Breast epithelium (tissue), 4 donors: ENCODE measurements around the gene PIP5K1B. TPM values are rescaled to one million over a fixed set of nuclear protein-coding genes. Genes with fewer than 3 reads are reported as not detected.

Experiments
- DNase-seq, 2 donors: peaks; one replicate each; pipeline ENCODE4 v3.0.0-alpha.2; 2019; ENCODE audit warnings: low spot score in 2 of 2
- H3K27ac ChIP-seq, 2 donors: fragments of 200-600 bp; sonication (generic) in 1 of 2; one replicate each; pipeline ENCODE4 v1.5.1; 2016 to 2019; ENCODE audit warnings: mild to moderate bottlenecking in 1 of 2
- H3K27me3 ChIP-seq, 2 donors: fragments of 200-600 bp; sonication (generic) in 1 of 2; one replicate each; pipeline versions ENCODE4 v1.5.1 to v1.6.0; 2017 to 2019; ENCODE audit warnings: control low read depth in 1 of 2, mild to moderate bottlenecking in 1 of 2
- H3K36me3 ChIP-seq: fragments of 200-600 bp; one replicate; pipeline ENCODE4 v1.5.1; 2019
- H3K4me1 ChIP-seq, 2 donors: fragments of 200-600 bp; sonication (generic); one replicate each; pipeline ENCODE4 v1.5.1; 2016 to 2019; ENCODE audit warnings: control low read depth in 1 of 2
- H3K4me3 ChIP-seq, 3 donors: fragments of 200-600 bp; sonication (generic); 1 replicate in 2 of 3; 2 replicates in 1 of 3; pipeline ENCODE4 v1.5.1; 2016 to 2019; ENCODE audit warnings: mild to moderate bottlenecking in 3 of 3, moderate library complexity in 2 of 3
- H3K9me3 ChIP-seq, 2 donors: fragments of 200-600 bp; sonication (generic) in 1 of 2; one replicate each; pipeline ENCODE4 v1.5.1; 2016 to 2019; ENCODE audit warnings: control low read depth in 1 of 2
- CTCF ChIP-seq, 3 donors: fragments of 450-650 bp; IDR thresholded peaks; one replicate each; pipeline ENCODE4 v1.5.1; 2016 to 2017; ENCODE audit warnings: antibody characterized with exemption in 3 of 3, mild to moderate bottlenecking in 3 of 3, moderate library complexity in 3 of 3
- POLR2A ChIP-seq: fragments of 450-650 bp; IDR thresholded peaks from one replicate; pipeline ENCODE4 v1.6.1; 2016; ENCODE audit warnings: antibody characterized with exemption, mild to moderate bottlenecking, moderate library complexity
- POLR2AphosphoS5 ChIP-seq, 3 donors: sonication (generic); formaldehyde crosslinking; IDR thresholded peaks; one replicate each; pipeline ENCODE4 v1.6.1; 2017; ENCODE audit warnings: antibody characterized with exemption in 3 of 3
- intact Hi-C: fragments of 100-400 bp; cut with DNase I; formaldehyde crosslinking; loops from one replicate; pipeline ENCODE4 v1.15.1; 2023; ENCODE audit warnings: low total_unique reads
- total RNA-seq, 3 donors: library from RNA; depleted of rRNA; stranded (reverse); fragments of >200 nt; gene quantifications; one replicate each; pipeline ENCODE4 v1.1.0, GENCODE V29; 2016

Gene PIP5K1B
- total RNA-seq, 3 donors from 2014 or later: 0.80 to 11.1 (median 9.8) TPM

GRCh38 chr9:68951879-68952659 lies 247.0 kb downstream of the PIP5K1B start:
- intact Hi-C loops: loop anchor here (5.0 kb wide), 1 partner anchor 475 kb away; no protein-coding TSS in a partner anchor
- no peak overlapping the region for H3K27ac ChIP-seq

GRCh38 chr9:68953771-68954170 lies 248.7 kb downstream of the PIP5K1B start:
- TF ChIP-seq POLR2A (no peak), POLR2AphosphoS5 (IDR thresholded peaks at IDR 0.05) (no peak), CTCF (IDR thresholded peaks at IDR 0.05) (no peak)
- intact Hi-C loops: loop anchor here (5.0 kb wide), 1 partner anchor 474 kb away; no protein-coding TSS in a partner anchor
- H3K27me3 ChIP-seq: no peaks in the 10 kb centered on the region
- H3K4me1 ChIP-seq: no peaks in the 10 kb centered on the region
- no peaks in the 10 kb centered on the region for H3K36me3 ChIP-seq
- no peak for DNase-seq
- H3K4me3 ChIP-seq: no peak overlapping the region
- no peaks in the 10 kb centered on the region for H3K9me3 ChIP-seq
- no peak overlapping the region for H3K27ac ChIP-seq

More at GRCh38 chr9:68951879-68952659, 247.0 kb downstream of the PIP5K1B start:
- Histone ChIP-seq H3K9me3 (no peaks in the 10 kb centered on the region), H3K4me1 (no peaks in the 10 kb centered on the region), H3K27me3 (no peaks in the 10 kb centered on the region), H3K4me3 (no peak overlapping the region), H3K36me3 (no peaks in the 10 kb centered on the region)
- DNase-seq: no peak
- no peak for TF ChIP-seq POLR2AphosphoS5 (IDR thresholded peaks at IDR 0.05)
- TF ChIP-seq CTCF (IDR thresholded peaks at IDR 0.05): no peak
- no peak for TF ChIP-seq POLR2A

- TF ChIP-seq POLR2AphosphoS5 (IDR thresholded peaks at IDR 0.05) (no peak), CTCF (IDR thresholded peaks at IDR 0.05) (no peak), POLR2A (no peak)
- intact Hi-C loops: no loop called here
- Histone ChIP-seq H3K27me3 (no peaks in the 10 kb centered on the region), H3K4me3 (no peak overlapping the region), H3K4me1 (no peaks in the 10 kb centered on the region), H3K9me3 (no peaks in the 10 kb centered on the region), H3K27ac (no peak overlapping the region), H3K36me3 (no peaks in the 10 kb centered on the region)
- DNase-seq: no peak
Observed at GRCh38 chr9:68955330-68955729, 250.3 kb downstream of the PIP5K1B start.

- Histone ChIP-seq H3K9me3 (no peaks in the 10 kb centered on the region), H3K27me3 (no peaks in the 10 kb centered on the region), H3K36me3 (no peaks in the 10 kb centered on the region), H3K4me3 (no peak overlapping the region), H3K27ac (no peak overlapping the region), H3K4me1 (no peaks in the 10 kb centered on the region)
- no peak for TF ChIP-seq CTCF (IDR thresholded peaks at IDR 0.05)
- TF ChIP-seq POLR2A: no peak
- TF ChIP-seq POLR2AphosphoS5 (IDR thresholded peaks at IDR 0.05): no peak
- intact Hi-C loops: no loop called here
- DNase-seq: no peak
Observed at GRCh38 chr9:68957479-68957878, 252.4 kb downstream of the PIP5K1B start.

DNA sequence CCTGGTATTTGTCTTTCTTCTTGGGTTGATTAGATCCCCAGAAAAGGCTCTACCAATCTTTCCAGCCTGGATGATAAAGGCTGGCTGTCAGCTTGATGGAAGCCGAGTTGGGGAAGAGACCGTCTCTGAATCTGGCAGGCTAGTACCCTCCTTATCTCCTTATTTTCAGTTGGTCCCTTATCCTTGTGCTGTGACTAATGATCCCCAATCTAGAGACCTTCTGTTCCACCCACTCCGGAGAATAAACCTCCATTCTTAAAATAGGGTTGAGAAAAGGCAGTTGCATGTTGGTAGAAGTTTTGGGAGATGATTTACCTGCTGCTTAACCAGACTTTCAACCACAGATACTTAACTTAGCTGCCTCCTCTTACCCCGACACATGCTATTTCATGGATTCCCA lies 256.5 kb downstream of the PIP5K1B start:
- H3K36me3 ChIP-seq: no peaks in the 10 kb centered on the region
- H3K4me1 ChIP-seq: no peaks in the 10 kb centered on the region
- no peak overlapping the region for H3K27ac ChIP-seq
- DNase-seq: no peak
- no peak overlapping the region for H3K4me3 ChIP-seq
- H3K9me3 ChIP-seq: no peaks in the 10 kb centered on the region
- TF ChIP-seq POLR2A (no peak), POLR2AphosphoS5 (IDR thresholded peaks at IDR 0.05) (no peak), CTCF (IDR thresholded peaks at IDR 0.05) (no peak)
- H3K27me3 ChIP-seq: no peaks in the 10 kb centered on the region
- intact Hi-C loops: no loop called here
